Ramos (cell line): ENCODE measurements around the gene VWA2.

Source experiments
- in situ Hi-C: fragments of 300-500 bp; cut with MboI; formaldehyde crosslinking; loops from one replicate; pipeline ENCODE4 v1.14.3; 2022; ENCODE audit warnings: low sequenced_read_pairs; ENCODE audit not compliant: unreplicated experiment

VWA2 gene

DNA sequence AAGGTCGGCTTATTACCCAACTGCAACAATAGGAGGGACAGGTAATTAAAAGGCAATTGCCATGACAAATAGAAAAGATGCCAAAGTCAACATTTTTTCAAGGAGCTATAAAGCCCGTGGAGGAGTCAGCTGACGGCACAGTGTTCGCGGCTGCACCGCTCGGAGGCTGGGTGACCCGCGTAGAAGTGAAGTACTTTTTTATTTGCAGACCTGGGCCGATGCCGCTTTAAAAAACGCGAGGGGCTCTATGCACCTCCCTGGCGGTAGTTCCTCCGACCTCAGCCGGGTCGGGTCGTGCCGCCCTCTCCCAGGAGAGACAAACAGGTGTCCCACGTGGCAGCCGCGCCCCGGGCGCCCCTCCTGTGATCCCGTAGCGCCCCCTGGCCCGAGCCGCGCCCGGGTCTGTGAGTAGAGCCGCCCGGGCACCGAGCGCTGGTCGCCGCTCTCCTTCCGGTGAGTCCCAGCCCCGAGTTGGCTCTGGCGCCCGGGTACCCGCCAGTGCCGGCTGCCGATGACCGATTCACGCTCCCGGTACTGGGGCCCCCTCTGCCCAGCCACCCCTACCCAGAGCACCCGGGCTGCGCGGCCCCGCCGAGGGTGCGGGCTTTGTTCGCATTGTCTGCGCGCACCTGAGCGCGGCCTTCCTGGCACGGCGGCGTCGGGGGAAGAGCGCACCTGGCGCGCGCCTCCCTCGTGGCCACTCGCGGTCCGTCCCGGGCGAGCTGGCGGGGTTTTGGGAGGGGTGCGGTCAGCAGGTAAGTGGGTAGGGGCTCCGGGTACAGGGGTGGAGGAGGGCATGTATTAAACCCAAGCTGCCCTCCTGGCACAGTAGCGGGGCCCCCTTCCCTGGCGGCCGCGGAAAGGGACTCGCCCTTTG lies at the start of gene VWA2:
TSS of gene VWA2 (plus strand) at position 138 of the 877 bp plus-strand sequence. CDS start 9,460 bp downstream, outside the sequence.
- in situ Hi-C loops, result no loop called here

DNA sequence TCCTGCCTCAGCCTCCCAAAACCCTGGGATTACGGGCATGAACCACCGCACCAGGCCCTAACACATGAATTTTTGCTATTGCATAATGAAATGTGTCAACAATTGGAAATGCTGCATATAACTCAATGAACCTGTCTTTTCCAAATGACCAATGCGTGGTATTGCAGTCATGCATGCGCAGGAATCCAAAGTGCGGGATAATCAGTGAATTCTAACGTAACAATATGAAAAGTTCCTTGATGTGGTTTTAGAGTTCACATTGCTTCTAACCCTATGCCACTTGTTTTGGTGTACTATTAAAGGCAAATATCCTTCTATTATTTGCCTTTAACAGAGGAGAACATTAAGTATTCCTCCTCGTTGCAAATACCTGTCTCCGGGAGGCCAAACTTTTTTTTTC lies 49.4 kb upstream of the VWA2 start:
- in situ Hi-C loops, result no loop called here

GRCh38 chr10:114195079-114195478 lies 44.0 kb upstream of the VWA2 start:
- in situ Hi-C loops, result no loop called here

DNA sequence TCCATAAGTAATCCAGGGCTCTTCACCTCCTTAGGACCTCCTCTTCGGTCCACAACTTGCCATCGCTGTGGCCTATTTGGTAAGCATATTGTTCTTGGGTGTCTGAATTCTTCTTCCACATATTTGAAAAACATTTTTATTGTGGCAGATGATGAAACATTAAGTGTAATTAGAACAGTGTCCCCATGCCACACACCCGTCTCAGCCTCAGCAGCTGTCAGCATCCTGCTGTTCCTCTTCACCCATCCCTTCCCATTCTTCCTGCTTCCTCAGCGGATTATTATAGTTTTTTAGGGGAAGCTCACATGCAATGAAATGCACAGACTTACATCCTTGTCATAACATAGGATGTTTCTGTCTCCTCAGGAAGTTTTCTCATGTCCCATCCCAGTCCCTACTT lies 39.8 kb upstream of the VWA2 start:
- in situ Hi-C loops, result no loop called here

DNA sequence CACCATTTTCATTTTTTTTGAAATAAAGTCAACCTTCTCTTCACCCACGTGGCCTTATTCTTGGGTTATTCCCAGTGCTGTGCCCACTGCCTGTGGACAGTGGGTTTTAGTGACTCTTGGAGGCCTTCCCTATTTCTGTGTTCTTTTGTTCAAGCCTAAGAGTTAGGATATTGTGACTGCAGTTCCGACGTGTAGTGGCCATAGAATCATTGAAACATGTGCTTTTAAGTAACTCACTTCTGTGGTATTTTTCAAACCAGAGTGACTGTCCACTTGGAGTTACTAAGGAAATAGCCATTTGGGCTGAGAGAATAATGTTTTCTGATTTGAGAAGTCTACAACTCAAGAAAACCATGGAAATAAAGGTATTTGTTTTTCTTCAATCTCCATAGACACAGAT lies 36.2 kb upstream of the VWA2 start:
- in situ Hi-C loops, result no loop called here

GRCh38 chr10:114206902-114207301 lies 32.2 kb upstream of the VWA2 start:
- in situ Hi-C loops, result no loop called here

DNA sequence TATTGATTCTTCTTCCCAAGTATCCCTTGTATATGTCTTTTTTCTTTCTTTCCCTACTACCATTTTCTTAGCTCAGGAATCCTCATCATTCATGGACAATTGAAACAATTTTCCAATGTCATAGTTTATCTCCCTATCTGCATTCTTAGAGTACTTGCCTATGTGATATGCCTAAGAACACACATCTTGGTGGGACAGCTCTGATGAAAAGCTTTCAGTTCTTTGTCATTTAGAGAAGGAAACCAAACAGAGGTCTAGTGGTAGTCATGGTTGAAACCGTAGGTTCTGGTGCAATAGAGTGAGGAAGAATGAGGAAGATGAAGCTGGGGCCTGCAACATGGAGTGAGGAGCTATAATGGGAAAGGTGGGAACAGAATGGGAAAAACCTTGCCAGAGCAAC lies 31.7 kb upstream of the VWA2 start:
- in situ Hi-C loops, result no loop called here

DNA sequence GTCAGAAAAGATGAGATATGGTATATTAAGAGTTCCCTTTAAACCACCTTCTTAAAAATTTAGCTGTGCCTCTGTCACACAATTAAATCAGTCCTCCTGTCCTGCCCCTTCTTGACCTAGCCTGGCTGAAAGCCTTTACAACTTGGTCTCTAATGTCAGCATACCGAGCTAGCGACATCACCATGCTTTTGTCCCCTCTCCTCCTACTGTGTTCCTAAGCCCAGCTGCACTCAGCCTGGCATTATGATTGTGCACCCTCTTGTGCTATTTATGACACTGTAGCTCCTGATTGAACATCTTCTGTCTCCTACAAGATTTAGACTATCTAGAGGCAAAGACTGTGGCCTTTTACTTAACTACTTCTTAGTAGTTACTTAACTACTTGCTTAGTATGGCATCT lies 30.7 kb upstream of the VWA2 start:
- in situ Hi-C loops, result no loop called here

DNA sequence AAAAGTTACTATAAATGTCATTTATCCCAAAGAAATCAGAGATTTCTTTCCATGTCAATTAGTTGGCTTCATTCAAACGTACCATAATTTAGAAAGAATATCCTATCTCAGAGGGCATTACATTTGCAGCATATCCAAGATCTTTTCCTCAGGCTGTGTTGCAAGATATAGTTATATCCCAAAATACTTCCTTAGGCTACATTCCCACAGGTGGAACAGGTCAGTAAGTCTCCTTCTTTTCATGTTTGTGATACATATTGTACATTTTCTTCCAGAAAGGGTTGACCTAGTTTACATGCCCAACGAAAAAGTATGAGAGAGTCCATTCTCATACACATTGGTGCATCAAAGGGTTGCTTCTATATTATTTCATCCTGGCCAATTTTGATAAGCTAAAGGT lies 26.9 kb upstream of the VWA2 start:
- in situ Hi-C loops, result no loop called here

- in situ Hi-C loops, result no loop called here
These were observed 24.0 kb upstream of the VWA2 start for GRCh38 chr10:114215033-114215432.

DNA sequence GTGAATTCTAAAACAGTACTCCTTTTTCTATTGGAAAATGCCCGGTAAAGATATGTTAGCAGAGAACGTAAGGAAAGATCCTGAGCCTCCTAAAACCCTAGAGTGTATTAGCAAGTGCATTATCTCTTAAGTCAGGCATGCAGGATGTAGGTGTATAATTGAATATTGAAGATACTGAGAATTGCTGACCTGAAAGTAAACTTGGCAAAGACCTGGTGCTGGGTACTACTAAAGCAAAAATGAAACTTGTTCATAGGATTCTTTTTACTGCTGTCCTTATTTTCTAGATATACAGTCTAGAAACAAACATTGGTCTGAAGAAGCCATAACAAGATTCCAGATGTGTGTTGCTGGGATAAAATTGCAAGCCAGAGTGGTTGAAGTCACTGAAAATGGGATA lies 18.8 kb upstream of the VWA2 start:
- in situ Hi-C loops, result no loop called here

DNA sequence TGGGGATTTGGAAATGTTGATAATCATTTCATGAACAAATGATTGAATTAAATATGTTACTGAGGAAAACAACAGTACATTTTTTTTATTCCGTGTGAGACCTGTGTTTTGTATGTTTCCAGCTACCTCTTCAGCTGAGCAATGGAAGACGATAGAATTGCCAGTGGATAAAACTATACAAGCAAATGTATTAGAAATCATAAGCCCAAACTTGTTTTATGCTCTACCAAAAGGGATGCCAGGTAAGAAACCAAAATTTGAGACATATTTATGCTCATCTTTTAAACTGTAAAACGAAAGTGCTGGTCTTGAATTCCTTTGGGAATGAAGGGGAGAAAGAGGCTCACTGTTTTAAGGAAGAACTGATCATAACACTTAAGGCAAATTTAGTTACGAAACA lies 17.8 kb upstream of the VWA2 start:
- in situ Hi-C loops, result no loop called here

GRCh38 chr10:114223066-114223465 lies 16.0 kb upstream of the VWA2 start:
- in situ Hi-C loops, result no loop called here

GRCh38 chr10:114228156-114228555 lies 10.9 kb upstream of the VWA2 start:
- in situ Hi-C loops, result no loop called here

DNA sequence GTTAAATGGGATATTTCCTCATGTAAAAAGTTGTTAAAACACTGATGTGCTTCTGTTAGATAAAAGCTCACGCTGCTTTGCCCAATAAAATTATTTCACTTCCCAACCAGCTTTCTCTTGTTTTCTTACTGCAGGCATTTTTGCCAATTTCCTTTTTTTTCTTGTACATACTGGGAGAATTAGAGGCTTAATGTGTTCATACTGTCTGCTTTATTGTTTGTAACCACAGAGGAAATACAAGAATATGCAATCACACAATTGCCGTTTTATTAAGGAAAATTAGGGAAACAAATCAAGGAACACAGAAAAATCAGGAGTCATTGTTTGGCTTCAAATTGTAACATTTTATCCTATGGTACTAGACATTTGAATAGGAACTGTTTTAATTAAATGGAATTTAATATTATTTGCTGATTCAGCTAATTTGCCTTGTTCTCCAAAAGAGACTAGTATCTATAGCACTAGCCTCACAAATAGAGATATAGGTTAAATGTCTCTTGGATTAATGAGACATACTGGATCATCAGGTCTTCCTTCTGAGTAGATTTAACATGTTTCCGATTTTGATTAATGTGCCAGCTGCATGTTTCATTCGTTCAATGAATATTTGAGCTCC lies 6.4 kb upstream of the VWA2 start:
- in situ Hi-C loops, result no loop called here

GRCh38 chr10:114233482-114233881 lies 5.6 kb upstream of the VWA2 start:
- in situ Hi-C loops, result no loop called here

GRCh38 chr10:114234132-114234531 lies 4.9 kb upstream of the VWA2 start:
- in situ Hi-C loops, result no loop called here

- in situ Hi-C loops, result no loop called here
These were observed 916 bp downstream of the VWA2 start for GRCh38 chr10:114239994-114240345.

DNA sequence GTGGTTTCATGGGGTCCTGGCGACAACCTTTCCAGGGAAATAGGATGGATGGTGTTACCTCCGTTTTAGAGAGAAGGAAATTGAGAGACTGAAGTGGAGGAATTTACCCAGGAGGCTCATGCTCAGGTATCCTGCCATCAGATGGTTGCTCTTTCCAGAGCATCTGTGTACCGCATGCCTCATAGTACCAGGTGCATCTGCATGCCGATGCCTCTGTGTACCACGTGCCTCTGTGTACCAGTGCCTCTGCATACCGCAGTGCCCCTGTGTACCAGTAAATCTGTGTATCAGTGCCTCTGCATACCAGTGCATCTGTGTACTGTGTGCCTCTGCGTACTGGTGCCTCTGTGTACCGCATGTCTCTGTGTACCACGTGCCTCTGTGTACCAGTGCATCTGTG lies 3.2 kb downstream of the VWA2 start:
- in situ Hi-C loops, result no loop called here

- in situ Hi-C loops, result no loop called here
These were observed 4.6 kb downstream of the VWA2 start for GRCh38 chr10:114243661-114244060.

- in situ Hi-C loops, result no loop called here
These were observed 5.1 kb downstream of the VWA2 start for GRCh38 chr10:114244126-114244525.
